Measurements from ENCODE around the gene PLEKHA6. TPM values are rescaled to one million over a fixed set of nuclear protein-coding genes. Genes with fewer than 3 reads are reported as not detected.

Gene PLEKHA6
- total and polyA plus RNA-seq, 2 of the 4 experiments (the other 2 are of a cell fraction), result 8.2 to 19.9 TPM

- Histone ChIP-seq H4K8ac (ENCODE audit: low read depth in 2 of 2, low read length in 2 of 2) (no peak within 1 kb of the TSS), H2BK15ac (ENCODE audit: low read depth, low read length) (no peak within 1 kb of the TSS), H3K27me3 (ENCODE audit: control insufficient read depth, insufficient read depth, low read length) (no peaks in the 10 kb centered on the region; the same call in 1 of the 2 replicates), H3K9ac (ENCODE audit: low read depth, low read length) (no peak within 1 kb of the TSS), H4K20me1 (ENCODE audit: insufficient read depth, low read length) (no peaks in the 10 kb centered on the region), H2AFZ (replicated peaks; ENCODE audit: low read length, poor library complexity) (peak within 1 kb of the TSS; percentile 87), H2BK120ac (ENCODE audit: low read depth, low read length) (no peak within 1 kb of the TSS), H2BK20ac (ENCODE audit: low read depth, low read length) (peak within 1 kb of the TSS; percentile 30; the same call in 1 of the 2 replicates), H3K27ac (ENCODE audit: insufficient read depth, low read length) (no peak within 1 kb of the TSS), H3K4me1 (ENCODE audit: control insufficient read depth, insufficient read depth, low read length) (0 out of 2 replicates have a peak, but pooled peaks cover 1% of the 10 kb centered on the region), H2BK5ac (ENCODE audit: low read depth, low read length, poor library complexity, severe bottlenecking) (no peak within 1 kb of the TSS), H3K4ac (ENCODE audit: low read depth, low read length) (no peak within 1 kb of the TSS), H3K4me2 (ENCODE audit: low read depth, low read length) (peak within 1 kb of the TSS; percentile 24), H3K56ac (ENCODE audit: extremely low read depth, insufficient read depth, low read length) (no peak within 1 kb of the TSS), H3K4me3 (ENCODE audit: insufficient read depth, low read depth, low read length) (no peak within 1 kb of the TSS), H2AK9ac (replicated peaks; ENCODE audit: low read depth, low read length, poor library complexity) (peak within 1 kb of the TSS; percentile 79), H3K79me1 (ENCODE audit: low read depth in 1 of 2, low read length in 2 of 2) (no peaks in the 10 kb centered on the region), H3K18ac (ENCODE audit: low read depth, low read length) (no peak within 1 kb of the TSS), H4K91ac (ENCODE audit: insufficient read depth, low read depth, low read length) (no peak within 1 kb of the TSS), H3K23ac (ENCODE audit: low read depth, low read length) (no peak within 1 kb of the TSS), H2AK5ac (ENCODE audit: low read depth, low read length) (no peak within 1 kb of the TSS), H3K9me1 (ENCODE audit: insufficient read depth, low read length) (no peaks in the 10 kb centered on the region; the same call in 1 of the 2 replicates), H3K9me3 (ENCODE audit: control insufficient read depth, insufficient read depth, low read length) (no peaks in the 10 kb centered on the region), H3K36me3 (ENCODE audit: control insufficient read depth, insufficient read depth, low read length) (no peaks in the 10 kb centered on the region), H4K5ac (ENCODE audit: low read depth, low read length) (no peak within 1 kb of the TSS), H3K14ac (replicated peaks; ENCODE audit: low read depth, low read length) (no peak within 1 kb of the TSS)
- ATAC-seq (ENCODE audit: low read depth) (peak; percentile 97), DNase-seq (peak; percentile 87)
- ChIA-PET CTCF (interaction anchor here (0.5 to 3.4 kb wide), 13 partner anchors 16 to 527 kb away, joined by 3 to 17 read pairs (median 4); partner anchors contain the start of gene PLEKHA6), POLR2A (ENCODE audit: unreplicated experiment) (no interaction called here)
- dilution Hi-C loops (cut with HindIII; ENCODE audit: low sequenced_read_pairs, unreplicated experiment), result no loop called here
- BruUV-seq (replicated peaks), result no TSS peak
- intact Hi-C loops (cut with micrococcal nuclease), result loop anchor here (1.0 to 5.0 kb wide), 4 partner anchors 45 to 184 kb away; no protein-coding TSS in a partner anchor
- WGBS, 2 experiments (ENCODE audit: extremely low coverage in 2 of 2, insufficient read length in 1 of 2), result 21% methylated on average over 14 of the region's 41 CpGs; no CpG with 5 or more reads in 1 of the 2 experiments
- in situ Hi-C loops (cut with MboI; ENCODE audit: low sequenced_read_pairs), result loop anchor here (5.0 kb wide), 1 partner anchor 148 kb away; no protein-coding TSS in a partner anchor
- TF ChIP-seq BHLHE40 (IDR thresholded peaks at IDR 0.05; ENCODE audit: low read depth, low read length), result no peak
- no peak for TF ChIP-seq ELK1 (IDR thresholded peaks at IDR 0.05; ENCODE audit: borderline replicate concordance, low read depth, low read length)
- 0 out of 2 replicates have a peak, but pooled peaks have one; percentile 28 for TF ChIP-seq POLR2A (IDR thresholded peaks at IDR 0.05; ENCODE audit: low read depth, low read length)
- no peak for TF ChIP-seq NFE2L2 (IDR thresholded peaks at IDR 0.05; ENCODE audit: low read depth, low read length)
- peak; percentile 86 for TF ChIP-seq RAD21 (IDR thresholded peaks at IDR 0.05; ENCODE audit: low read length)
- no peak for TF ChIP-seq FOS (IDR thresholded peaks at IDR 0.05; ENCODE audit: low read depth, low read length)
- no peak for TF ChIP-seq MAZ (IDR thresholded peaks at IDR 0.05; ENCODE audit: borderline replicate concordance, low read depth, low read length)
- peak; percentile 73 for TF ChIP-seq CEBPB (IDR thresholded peaks at IDR 0.05; ENCODE audit: low read depth, low read length)
- peak; percentile 86 for TF ChIP-seq CTCF (conservative IDR thresholded peaks at IDR 0.05; ENCODE audit: low read depth, low read length)
- no peak for TF ChIP-seq USF2 (IDR thresholded peaks at IDR 0.05; ENCODE audit: low read depth, low read length)
- peak; percentile 92 for TF ChIP-seq SMC3 (IDR thresholded peaks at IDR 0.05; ENCODE audit: low read depth, low read length)
- no peak for TF ChIP-seq CHD1 (IDR thresholded peaks at IDR 0.05; ENCODE audit: low read depth, low read length)
- TF ChIP-seq RFX5 (IDR thresholded peaks at IDR 0.05; ENCODE audit: low read depth, low read length), result no peak
Observed at GRCh38 chr1:204213668-204214662, 145.8 kb downstream of the PLEKHA6 start, which contains the start of gene GOLT1A. TSS of gene GOLT1A (minus strand) at chr1:204213988. CDS start at chr1:204213906, 82 bp downstream.

Data from IMR-90 (cell line).